Midbrain (tissue), 1 donor: ENCODE measurements around the gene AGFG1.
"Not testable (repeated sequence)": the region's sequence is repeated elsewhere in the genome, so short reads cannot be mapped to it uniquely, and the experiment has no call there.

ENCODE experiments used
- DNase-seq: peaks from one replicate; lab custom pipeline; 2025; lab: John Stamatoyannopoulos, UW

AGFG1 gene

GRCh38 chr2:227539465-227539956 is 67.6 kb downstream of the AGFG1 start:
- no peak for DNase-seq

GRCh38 chr2:227540352-227540751 is 68.4 kb downstream of the AGFG1 start:
- DNase-seq: not testable (repeated sequence)

GRCh38 chr2:227545990-227546389 is 74.0 kb downstream of the AGFG1 start:
- DNase-seq: no peak

DNA sequence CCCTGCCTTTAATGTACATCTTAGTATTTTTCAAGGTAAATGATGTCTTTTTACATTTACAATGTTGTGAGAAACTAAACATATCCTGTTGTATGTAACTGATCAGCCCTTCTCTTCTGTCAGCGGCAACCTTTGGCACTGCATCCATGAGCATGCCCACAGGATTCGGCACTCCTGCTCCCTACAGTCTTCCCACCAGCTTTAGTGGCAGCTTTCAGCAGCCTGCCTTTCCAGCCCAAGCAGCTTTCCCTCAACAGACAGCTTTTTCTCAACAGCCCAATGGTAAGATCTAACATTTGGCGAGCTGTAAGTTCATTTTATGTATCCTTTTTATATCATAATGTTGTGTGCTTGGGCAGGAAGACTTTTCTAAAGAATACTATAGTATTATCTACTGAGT is 79.9 kb downstream of the AGFG1 start:
- no peak for DNase-seq

DNA sequence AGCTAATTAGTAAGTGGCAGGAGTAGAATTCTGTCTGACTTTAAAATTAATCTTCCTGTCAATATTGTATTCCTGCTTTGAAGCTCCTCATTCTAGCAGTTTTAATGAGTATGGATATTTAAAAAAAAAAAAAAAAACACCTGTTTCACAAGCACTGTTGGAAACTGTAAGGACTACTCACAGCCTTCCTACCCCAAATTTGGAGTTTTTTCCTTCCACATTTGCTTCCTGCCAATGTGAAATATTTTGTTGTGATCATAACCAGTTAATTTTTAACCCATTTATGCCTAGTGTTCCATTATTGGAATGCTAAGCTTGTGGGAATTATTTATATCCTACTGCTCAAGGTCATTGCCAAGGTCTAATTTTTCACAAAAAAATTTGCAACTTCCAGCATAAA is 90.6 kb downstream of the AGFG1 start:
- DNase-seq: no peak

GRCh38 chr2:227565080-227565479 is 93.1 kb downstream of the AGFG1 start:
- no peak for DNase-seq

GRCh38 chr2:227566012-227566411 is 94.1 kb downstream of the AGFG1 start:
- DNase-seq: no peak

- DNase-seq: no peak
Observed at GRCh38 chr2:227568852-227569169, 96.9 kb downstream of the AGFG1 start.

- no peak for DNase-seq
Observed at GRCh38 chr2:227570615-227571014, 98.7 kb downstream of the AGFG1 start.

GRCh38 chr2:227576110-227576509 is 104.2 kb downstream of the AGFG1 start:
- no peak for DNase-seq

DNA sequence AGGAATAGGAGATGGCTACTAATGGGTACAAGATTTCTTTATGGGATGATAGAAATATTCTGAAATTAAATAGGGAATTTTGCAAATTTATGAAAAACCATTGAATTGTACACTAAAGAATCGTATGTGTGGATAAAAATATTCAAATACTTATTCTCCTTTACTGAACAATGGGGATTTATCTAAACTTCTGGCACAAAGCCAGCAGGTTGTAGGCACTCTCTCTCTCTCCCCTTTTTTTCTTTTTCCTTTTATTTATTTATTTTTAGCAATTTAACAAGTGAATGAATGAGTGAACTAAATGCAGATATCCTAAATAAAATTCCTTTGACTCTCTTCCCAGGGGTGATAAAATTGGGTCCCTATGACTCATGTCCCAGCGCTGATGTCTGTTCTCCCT is 104.9 kb downstream of the AGFG1 start:
- DNase-seq: no peak

- no peak for DNase-seq
Observed at GRCh38 chr2:227577555-227577954, 105.6 kb downstream of the AGFG1 start.

DNA sequence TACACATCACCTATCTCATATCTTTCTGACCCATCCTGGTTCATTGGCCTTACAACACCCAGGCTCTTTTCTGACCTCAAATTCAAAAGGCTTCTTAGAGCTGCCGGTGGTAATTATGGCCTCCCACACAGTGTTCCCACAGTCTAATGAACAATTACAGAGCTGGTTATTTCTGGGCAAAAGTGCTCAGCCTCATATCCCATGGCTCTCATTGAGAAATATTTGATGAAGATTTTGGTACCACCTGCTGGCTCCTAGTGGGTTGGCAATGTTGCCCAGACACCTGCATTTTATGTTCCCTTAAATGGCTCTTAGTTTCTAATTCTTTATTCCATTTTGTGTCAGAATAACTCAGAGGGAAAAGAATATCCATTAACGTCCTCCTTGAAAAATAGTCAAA is 106.7 kb downstream of the AGFG1 start:
- no peak for DNase-seq

GRCh38 chr2:227579791-227580190 is 107.8 kb downstream of the AGFG1 start:
- no peak for DNase-seq

DNA sequence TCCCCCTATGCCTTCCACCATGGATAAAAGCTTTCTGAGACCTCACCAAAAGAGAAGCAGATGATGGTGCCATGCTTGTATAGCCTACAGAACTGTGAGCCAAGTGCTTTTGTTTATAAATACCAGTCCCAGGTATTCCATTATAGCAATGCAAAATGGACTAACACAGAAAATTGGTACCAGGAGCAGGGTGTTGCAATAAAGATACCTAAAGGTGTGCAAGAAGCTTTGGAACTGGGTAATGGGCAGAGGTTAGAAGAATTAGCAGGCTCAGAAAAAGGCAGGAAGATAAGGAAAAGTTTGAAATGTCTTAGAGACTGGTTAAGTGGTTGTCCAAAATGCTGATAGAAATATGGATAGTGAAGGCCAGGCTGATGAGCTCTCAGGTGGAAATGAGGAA is 110.4 kb downstream of the AGFG1 start:
- DNase-seq: no peak

DNA sequence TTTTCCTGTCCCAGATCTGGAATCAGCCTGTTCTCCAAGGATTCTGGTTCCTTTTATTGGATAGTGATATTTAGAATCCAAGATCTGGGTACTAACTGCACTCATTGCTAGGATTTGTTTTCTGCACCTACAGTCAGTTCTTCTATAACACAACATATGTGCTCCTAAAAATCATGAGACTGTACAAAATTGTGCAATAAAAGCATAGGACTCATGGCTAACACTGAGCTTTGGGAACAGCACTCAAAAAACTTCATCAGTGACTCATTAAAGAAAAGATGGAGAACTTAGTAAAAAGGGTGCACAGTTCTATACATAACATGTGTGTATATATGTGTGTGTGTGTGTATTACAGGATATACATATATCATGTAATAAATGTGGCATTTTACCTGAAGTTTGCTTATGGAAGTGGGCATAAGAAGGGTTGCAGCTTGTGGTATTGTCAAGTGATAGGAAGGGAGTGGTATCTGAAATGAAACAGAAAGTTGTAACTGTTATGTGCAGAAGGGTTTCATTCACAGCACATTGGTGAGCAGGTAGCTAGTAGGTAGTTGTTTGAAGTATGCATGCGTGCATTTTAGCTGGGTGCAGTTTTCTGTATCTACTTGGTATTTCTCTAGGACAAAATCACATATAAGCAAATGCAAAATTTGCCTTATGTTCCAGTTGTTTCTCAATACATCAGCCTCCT is 120.9 kb downstream of the AGFG1 start:
- DNase-seq: no peak

DNA sequence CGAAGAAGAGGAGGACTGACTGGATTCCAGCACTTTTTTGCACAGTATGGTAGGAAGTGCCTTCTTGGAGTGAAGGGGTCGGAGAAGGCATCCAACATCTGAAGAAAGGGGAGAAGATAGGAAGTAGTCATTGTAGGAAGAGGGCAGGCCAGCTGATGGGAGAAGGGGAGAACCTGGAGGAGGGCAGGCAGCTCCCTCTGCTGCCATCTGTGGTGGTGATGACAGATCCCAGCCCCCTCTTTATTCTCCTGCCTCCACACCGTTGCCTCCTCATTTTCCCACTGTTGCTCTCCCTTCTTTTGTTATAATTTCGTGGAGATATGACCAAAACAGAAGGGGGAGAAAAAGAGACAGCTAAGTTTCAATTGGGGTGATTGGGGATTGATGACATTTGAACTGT is 123.8 kb downstream of the AGFG1 start:
- no peak for DNase-seq

- DNase-seq: no peak
Observed at GRCh38 chr2:227597036-227597435, 125.1 kb downstream of the AGFG1 start.

- no peak for DNase-seq
Observed at GRCh38 chr2:227597998-227598397, 126.0 kb downstream of the AGFG1 start.

GRCh38 chr2:227598835-227599503 is 127.0 kb downstream of the AGFG1 start, which contains the start of gene SCYGR2:
TSS of gene SCYGR2 (plus strand) at chr2:227598893. CDS start at chr2:227598893, 0 bp downstream.
- not testable (repeated sequence) for DNase-seq

- no peak for DNase-seq
Observed at GRCh38 chr2:227602358-227602757, 130.4 kb downstream of the AGFG1 start.

DNA sequence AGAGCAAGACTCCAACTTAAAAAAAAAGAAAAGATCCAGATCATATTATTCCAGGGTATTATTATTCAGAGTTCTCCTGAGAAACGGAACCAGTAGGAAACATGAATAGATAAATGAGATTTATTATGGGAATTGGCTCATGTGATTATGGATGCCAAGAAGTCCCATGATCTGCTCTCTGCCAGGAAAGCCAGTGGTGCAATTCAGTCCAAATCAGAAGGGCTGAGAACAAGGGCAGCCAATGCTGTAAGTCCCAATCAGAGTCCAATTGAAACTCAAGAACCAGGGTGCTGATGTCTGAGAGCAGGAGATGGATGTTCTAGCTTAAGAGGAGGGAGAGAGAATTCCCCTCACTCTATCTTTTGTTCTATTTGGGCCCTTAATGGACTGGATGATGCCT is 134.5 kb downstream of the AGFG1 start:
- DNase-seq: no peak

- DNase-seq: no peak
Observed at GRCh38 chr2:227607941-227608340, 136.0 kb downstream of the AGFG1 start.
